ENCODE data around the gene C5.

- no peak for TF ChIP-seq CTCF (IDR thresholded peaks at IDR 0.05)
- TF ChIP-seq EP300 (IDR thresholded peaks at IDR 0.05) = no peak
- no peak for TF ChIP-seq POLR2A (IDR thresholded peaks at IDR 0.05)
Observed at GRCh38 chr9:121069396-121069795, 19.3 kb upstream of the C5 start.
